GM18517 (cell line): Measurements from ENCODE around the gene ZNF839.
"Not testable (repeated sequence)": the region's sequence is repeated elsewhere in the genome, so short reads cannot be mapped to it uniquely, and the experiment has no call there.

Source experiments
- ATAC-seq: cut with Tn5 transposase; IDR thresholded peaks from one replicate; pipeline ENCODE4 v1.9.1; 2021; ENCODE audit warnings: mild to moderate bottlenecking, moderate library complexity; ENCODE audit not compliant: unreplicated experiment

Gene ZNF839

DNA sequence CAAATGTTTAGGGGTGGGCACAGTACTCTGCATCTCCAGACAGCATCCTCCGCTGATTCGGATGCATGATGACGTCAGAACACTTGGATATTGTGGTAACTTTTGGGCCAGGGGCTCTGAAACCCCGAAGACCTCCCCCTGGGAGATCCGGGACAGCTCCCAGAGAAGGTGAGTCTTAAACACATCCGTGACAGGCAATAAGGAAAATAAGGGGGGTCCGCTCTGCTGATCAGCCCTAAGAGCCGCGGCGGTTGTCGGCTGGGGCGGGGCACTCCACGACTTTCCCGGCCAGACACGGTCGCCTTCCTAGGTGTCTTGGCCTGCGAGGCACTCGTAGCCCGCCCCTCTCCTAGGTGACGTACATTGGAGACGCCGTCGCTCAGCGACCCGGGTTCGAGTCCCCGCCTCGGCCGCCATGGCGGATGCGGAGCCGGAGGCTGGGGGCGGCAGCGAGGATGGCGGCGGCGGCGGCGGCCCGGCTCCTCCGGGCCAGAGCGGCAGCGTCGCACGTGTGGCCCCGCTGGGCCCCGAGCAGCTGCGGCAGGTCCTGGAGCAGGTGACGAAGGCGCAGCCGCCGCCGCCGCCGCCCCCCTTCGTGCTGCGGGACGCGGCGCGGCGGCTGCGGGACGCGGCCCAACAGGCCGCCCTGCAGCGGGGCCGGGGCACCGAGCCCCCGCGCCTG lies at the start of gene ZNF839:
ZNF839 (plus strand) TSS at position 396 of the 682 bp plus-strand sequence; CDS start at position 416, 20 bp downstream.
- ATAC-seq, result peak; percentile 34

DNA sequence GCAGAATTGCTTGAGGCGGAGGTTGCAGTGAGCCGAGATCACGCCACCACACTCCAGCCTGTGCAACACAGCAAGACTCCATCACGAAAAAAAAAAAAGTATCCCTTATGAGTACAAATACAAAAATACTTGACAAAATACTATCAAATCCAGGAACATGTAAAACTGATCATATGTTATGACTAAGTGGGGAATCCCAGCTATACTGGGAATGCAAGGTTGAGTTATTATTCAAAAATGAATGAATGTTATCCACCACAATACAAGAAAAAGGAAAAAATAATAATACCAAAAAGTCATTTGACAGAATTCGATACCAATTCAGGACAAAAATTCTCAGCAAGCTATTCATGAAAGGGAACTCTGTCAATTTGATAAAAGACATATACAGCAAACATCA lies 47.2 kb upstream of the ZNF839 start:
- ATAC-seq, result no peak

DNA sequence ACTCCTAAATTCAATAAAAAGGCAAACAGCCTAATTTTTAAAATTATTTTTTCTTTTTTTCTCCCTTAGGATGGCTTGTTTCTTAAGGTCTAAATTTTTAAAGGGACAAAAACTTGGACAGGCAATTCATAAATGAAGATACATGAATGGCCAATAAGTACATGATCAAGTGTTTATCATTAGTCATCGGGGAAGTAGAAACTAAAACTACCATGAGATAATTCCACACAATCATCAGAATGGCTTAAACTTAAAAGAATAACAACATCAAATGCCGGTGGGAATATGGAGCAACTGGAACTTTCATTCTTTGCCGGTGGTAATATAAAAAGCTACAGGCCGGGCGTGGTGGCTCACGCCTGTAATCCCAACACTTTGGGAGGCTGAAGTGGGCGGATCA lies 43.7 kb upstream of the ZNF839 start:
- no peak for ATAC-seq

- no peak for ATAC-seq
Observed at GRCh38 chr14:102277874-102278630, 41.5 kb upstream of the ZNF839 start.

- ATAC-seq, result no peak
Observed at GRCh38 chr14:102278631-102278935, 41.0 kb upstream of the ZNF839 start.

GRCh38 chr14:102279282-102279681 lies 40.3 kb upstream of the ZNF839 start:
- ATAC-seq, result no peak

- no peak for ATAC-seq
Observed at GRCh38 chr14:102279688-102280348, 39.7 kb upstream of the ZNF839 start.

GRCh38 chr14:102280376-102280962 lies 39.1 kb upstream of the ZNF839 start:
- ATAC-seq, result no peak

DNA sequence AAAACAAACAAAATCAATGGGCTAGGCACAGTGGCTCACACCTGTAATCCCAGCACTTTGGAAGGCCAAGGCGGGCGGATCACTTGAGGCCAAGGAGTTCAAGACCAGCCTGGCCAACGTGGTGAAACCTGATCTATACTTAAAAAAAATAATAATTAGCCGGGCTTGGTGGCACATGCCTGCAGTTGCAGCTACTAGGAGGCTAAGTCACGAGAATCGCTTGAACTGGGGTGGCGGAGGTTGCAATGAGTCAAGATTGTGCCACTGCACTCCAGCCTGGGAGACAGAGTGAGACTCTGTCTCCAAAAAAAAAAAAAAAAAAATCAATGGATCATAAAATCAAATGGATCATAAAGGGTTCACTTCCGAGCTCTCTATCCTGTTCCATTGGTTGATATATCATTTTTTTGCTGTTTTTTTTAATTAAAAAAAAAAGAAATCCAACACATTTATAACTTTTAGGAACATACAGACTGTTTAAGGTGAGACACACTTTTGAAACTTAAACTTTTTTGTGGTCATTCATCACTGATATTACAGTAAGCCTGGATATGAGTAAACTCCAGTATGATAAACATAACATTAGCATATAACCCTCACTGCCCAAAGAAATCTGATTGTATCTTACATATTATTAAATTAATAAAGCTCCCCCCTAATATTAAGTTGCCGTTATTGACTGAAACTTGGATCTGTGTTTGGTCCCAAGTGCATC lies 36.6 kb upstream of the ZNF839 start:
- no peak for ATAC-seq

DNA sequence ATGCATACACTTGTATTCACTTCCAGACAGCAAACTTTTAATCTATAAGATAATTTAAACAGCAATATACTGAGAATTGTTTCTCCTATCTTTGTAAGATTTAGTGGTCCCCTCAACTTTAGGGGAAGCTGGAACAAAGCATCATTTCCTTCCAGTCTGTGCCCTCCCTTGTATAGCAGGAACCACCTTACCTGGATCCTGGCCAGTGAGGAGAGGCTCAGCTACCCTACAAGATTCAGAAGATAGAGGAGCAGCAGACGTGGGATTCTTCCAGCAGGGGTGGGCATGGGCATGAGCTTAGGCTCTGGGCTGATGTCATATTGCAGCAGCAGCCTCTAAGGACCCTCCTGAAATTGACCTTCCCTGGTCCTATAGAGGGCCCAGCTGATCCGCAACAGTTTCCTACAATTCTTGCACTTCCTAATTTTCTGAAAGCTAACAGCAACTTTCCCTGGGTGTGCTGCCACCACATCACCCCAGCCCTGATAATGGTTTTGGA lies 35.9 kb upstream of the ZNF839 start:
- no peak for ATAC-seq

DNA sequence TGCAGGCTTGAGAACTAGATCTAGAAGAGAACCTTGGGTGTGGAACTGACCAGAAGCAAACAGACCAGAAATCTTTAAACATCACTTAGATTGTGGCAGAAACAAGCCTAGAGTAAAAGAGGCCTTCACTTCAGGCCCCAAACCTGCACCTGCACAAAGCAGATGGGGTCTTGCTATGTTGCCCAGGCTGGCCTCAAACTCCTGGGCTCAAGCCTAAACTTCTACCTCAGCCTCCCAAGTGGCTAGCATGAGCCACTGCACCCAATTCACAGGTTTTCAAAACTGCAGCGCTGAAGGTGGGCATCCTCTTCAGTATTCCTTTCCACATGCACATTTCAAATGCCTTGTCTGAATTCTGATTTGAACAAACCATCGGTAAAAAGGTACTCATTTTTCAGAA lies 34.4 kb upstream of the ZNF839 start:
- ATAC-seq, result no peak

GRCh38 chr14:102288139-102288538 lies 31.4 kb upstream of the ZNF839 start:
- ATAC-seq, result no peak

GRCh38 chr14:102292441-102292840 lies 27.1 kb upstream of the ZNF839 start:
- no peak for ATAC-seq

DNA sequence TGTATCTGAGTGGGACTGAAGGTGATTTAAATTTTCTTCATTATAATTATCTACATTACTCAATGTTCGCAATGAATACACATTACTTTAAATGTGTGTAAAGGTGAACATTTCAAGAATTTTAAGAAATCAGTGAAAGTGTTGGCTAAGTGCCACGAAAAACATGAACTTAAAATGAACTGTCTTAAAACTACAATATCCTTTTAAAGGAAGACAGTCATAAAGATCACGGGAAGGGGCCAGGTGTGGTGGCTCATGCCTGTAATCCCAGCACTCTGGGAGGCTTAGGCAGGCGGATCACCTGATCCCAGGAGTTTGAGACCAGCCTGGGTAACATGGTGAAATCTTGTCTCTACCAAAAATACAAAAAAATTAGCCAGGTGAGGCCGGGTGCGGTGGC lies 25.8 kb upstream of the ZNF839 start:
- ATAC-seq, result no peak

DNA sequence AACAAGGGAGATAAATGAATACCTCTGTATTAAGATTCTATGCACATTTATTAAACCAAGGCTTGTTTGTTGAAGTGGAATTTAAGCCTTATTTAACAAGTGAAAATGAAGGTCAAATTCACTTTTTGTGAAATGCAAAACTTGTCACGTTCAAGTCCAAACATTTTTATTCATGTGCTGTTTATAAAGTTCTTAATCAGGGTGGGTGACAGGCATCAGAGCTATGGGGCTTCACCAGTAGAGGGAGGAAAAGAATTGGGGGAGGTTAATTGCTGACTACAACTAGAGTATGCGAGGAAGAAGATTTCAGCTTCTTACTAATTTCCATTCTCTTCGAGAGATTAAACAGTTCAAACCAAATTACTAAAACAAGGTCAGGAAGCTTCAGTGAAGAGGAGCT lies 24.3 kb upstream of the ZNF839 start:
- no peak for ATAC-seq

- no peak for ATAC-seq
Observed at GRCh38 chr14:102297436-102298170, 21.9 kb upstream of the ZNF839 start.

- ATAC-seq, result not testable (repeated sequence)
Observed at GRCh38 chr14:102298303-102299070, 21.1 kb upstream of the ZNF839 start.

DNA sequence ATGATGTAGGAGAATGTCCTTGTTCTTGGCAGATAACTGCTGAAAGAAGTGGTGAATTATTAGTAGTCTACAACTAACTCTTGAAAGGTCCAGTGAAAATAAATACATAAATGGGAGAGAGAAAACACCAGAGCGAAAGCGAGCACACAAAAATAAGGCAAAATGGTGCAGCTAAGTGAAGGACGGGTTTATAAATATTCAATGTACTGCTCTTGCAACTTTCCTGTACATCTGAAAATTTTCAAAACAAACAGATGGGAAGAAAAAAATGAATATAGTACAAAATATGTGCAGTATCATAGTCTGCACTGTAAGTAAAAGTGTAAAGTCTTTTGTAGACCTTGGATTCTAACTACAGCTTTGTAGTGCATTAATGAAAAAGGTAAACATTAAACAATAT lies 15.9 kb upstream of the ZNF839 start:
- ATAC-seq, result no peak
